ENCODE measurements around the gene PACRG.

Gene PACRG

GRCh38 chr6:163308629-163309440 is 581.1 kb downstream of the PACRG start:
- no peak for ATAC-seq

GRCh38 chr6:163309491-163310026 is 581.8 kb downstream of the PACRG start:
- ATAC-seq, result no peak
- TF ChIP-seq CREB5 (CRISPR knock-in tag; IDR thresholded peaks at IDR 0.05; ENCODE audit: low read depth) (no peak), ESRRG (CRISPR knock-in tag; IDR thresholded peaks at IDR 0.05) (no peak), ZNF70 (CRISPR knock-in tag; IDR thresholded peaks at IDR 0.05) (no peak), OSR1 (CRISPR knock-in tag; IDR thresholded peaks at IDR 0.05) (no peak), TCF4 (CRISPR knock-in tag; IDR thresholded peaks at IDR 0.05; ENCODE audit: borderline replicate concordance) (no peak), SNAI2 (CRISPR knock-in tag; IDR thresholded peaks at IDR 0.05) (no peak), PATZ1 (CRISPR knock-in tag; IDR thresholded peaks at IDR 0.05; ENCODE audit: borderline replicate concordance) (no peak), ISL1 (CRISPR knock-in tag; IDR thresholded peaks at IDR 0.05) (no peak), CSDC2 (CRISPR knock-in tag; IDR thresholded peaks at IDR 0.05) (no peak), ZC3H10 (CRISPR knock-in tag; IDR thresholded peaks at IDR 0.05) (no peak), PPARA (CRISPR knock-in tag; IDR thresholded peaks at IDR 0.05; ENCODE audit: borderline replicate concordance) (no peak), CSRNP3 (CRISPR knock-in tag; IDR thresholded peaks at IDR 0.05) (no peak), ZNF565 (CRISPR knock-in tag; conservative IDR thresholded peaks at IDR 0.05; ENCODE audit: low read depth) (no peak), ZNF8 (CRISPR knock-in tag; IDR thresholded peaks at IDR 0.05) (no peak)

More at GRCh38 chr6:163308629-163309440, 581.1 kb downstream of the PACRG start:
- TF ChIP-seq ZNF565 (CRISPR knock-in tag; conservative IDR thresholded peaks at IDR 0.05; ENCODE audit: low read depth) (no peak), CREB5 (CRISPR knock-in tag; IDR thresholded peaks at IDR 0.05; ENCODE audit: low read depth) (no peak), ZC3H10 (CRISPR knock-in tag; IDR thresholded peaks at IDR 0.05) (no peak)

- no peak for TF ChIP-seq POU6F1 (CRISPR knock-in tag; IDR thresholded peaks at IDR 0.05; ENCODE audit: borderline replicate concordance, low read depth)
- TF ChIP-seq CSRNP3 (CRISPR knock-in tag; IDR thresholded peaks at IDR 0.05), result no peak
- no peak for TF ChIP-seq TSHZ2 (CRISPR knock-in tag; IDR thresholded peaks at IDR 0.05)
- TF ChIP-seq TCF4 (CRISPR knock-in tag; IDR thresholded peaks at IDR 0.05; ENCODE audit: borderline replicate concordance), result no peak
- TF ChIP-seq SNAI2 (CRISPR knock-in tag; IDR thresholded peaks at IDR 0.05), result no peak
- TF ChIP-seq TOX (CRISPR knock-in tag; IDR thresholded peaks at IDR 0.05; ENCODE audit: borderline replicate concordance), result no peak
- no peak for TF ChIP-seq ISL1 (CRISPR knock-in tag; IDR thresholded peaks at IDR 0.05)
- no peak for TF ChIP-seq RARB (CRISPR knock-in tag; IDR thresholded peaks at IDR 0.05)
- no peak for TF ChIP-seq BACH2 (CRISPR knock-in tag; IDR thresholded peaks at IDR 0.05; ENCODE audit: borderline replicate concordance)
- no peak for TF ChIP-seq ZC3H10 (CRISPR knock-in tag; IDR thresholded peaks at IDR 0.05)
- no peak for ATAC-seq
These were observed 582.6 kb downstream of the PACRG start for GRCh38 chr6:163310096-163310972.
